Kidney tubule cell (primary cell): Measurements from ENCODE around the gene ZGPAT.
"Not testable (repeated sequence)": the region's sequence is repeated elsewhere in the genome, so short reads cannot be mapped to it uniquely, and the experiment has no call there.

ENCODE experiments used
- DNase-seq: peaks from one replicate; pipeline ENCODE4 v3.0.0-alpha.2; 2018; ENCODE audit warnings: low spot score

Gene ZGPAT

GRCh38 chr20:63707558-63708300 lies at the start of gene ZGPAT, which contains the start of gene ARFRP1:
Gene ZGPAT, plus strand, starts transcription at chr20:63708039. Its CDS starts 542 bp downstream, at chr20:63708581.
Gene ARFRP1, minus strand, starts transcription at chr20:63707976. Its CDS starts 885 bp downstream, at chr20:63707091.
- DNase-seq: peak; percentile 86

- no peak for DNase-seq
Measured at GRCh38 chr20:63658749-63659187, 49.1 kb upstream of the ZGPAT start.

GRCh38 chr20:63659370-63659769 lies 48.5 kb upstream of the ZGPAT start:
- DNase-seq: peak; percentile 38

- DNase-seq: not testable (repeated sequence)
Measured at GRCh38 chr20:63660174-63660573, 47.7 kb upstream of the ZGPAT start.

GRCh38 chr20:63660622-63661021 lies 47.2 kb upstream of the ZGPAT start:
- DNase-seq: no peak

GRCh38 chr20:63661108-63661507 lies 46.7 kb upstream of the ZGPAT start:
- no peak for DNase-seq

GRCh38 chr20:63661959-63662812 lies 45.7 kb upstream of the ZGPAT start:
- no peak for DNase-seq

- DNase-seq: no peak
Measured at GRCh38 chr20:63662813-63663189, 45.0 kb upstream of the ZGPAT start.

- no peak for DNase-seq
Measured at GRCh38 chr20:63663332-63664066, 44.3 kb upstream of the ZGPAT start.

GRCh38 chr20:63664143-63664851 lies 43.5 kb upstream of the ZGPAT start:
- DNase-seq: no peak

GRCh38 chr20:63664861-63665594 lies 42.8 kb upstream of the ZGPAT start:
- no peak for DNase-seq

- no peak for DNase-seq
Measured at GRCh38 chr20:63665708-63666107, 42.1 kb upstream of the ZGPAT start.

GRCh38 chr20:63667858-63668257 lies 40.0 kb upstream of the ZGPAT start:
- DNase-seq: no peak

- no peak for DNase-seq
Measured at GRCh38 chr20:63668351-63668750, 39.5 kb upstream of the ZGPAT start.

- not testable (repeated sequence) for DNase-seq
Measured at GRCh38 chr20:63671695-63672094, 36.1 kb upstream of the ZGPAT start.

- DNase-seq: no peak
Measured at GRCh38 chr20:63672666-63673065, 35.2 kb upstream of the ZGPAT start.

GRCh38 chr20:63673951-63674350 lies 33.9 kb upstream of the ZGPAT start:
- DNase-seq: no peak

- no peak for DNase-seq
Measured at GRCh38 chr20:63675681-63676368, 32.0 kb upstream of the ZGPAT start.

GRCh38 chr20:63678071-63678470 lies 29.8 kb upstream of the ZGPAT start:
- no peak for DNase-seq
